UCSD-AML1 (cell line): ENCODE measurements around the gene SORBS2.
"Not testable (repeated sequence)": the region's sequence is repeated elsewhere in the genome, so short reads cannot be mapped to it uniquely, and the experiment has no call there.

Experiments used
- DNase-seq: peaks from one replicate; lab custom pipeline; 2025; ENCODE audit not compliant: unreplicated experiment; lab: John Stamatoyannopoulos, UW

SORBS2 gene

DNA sequence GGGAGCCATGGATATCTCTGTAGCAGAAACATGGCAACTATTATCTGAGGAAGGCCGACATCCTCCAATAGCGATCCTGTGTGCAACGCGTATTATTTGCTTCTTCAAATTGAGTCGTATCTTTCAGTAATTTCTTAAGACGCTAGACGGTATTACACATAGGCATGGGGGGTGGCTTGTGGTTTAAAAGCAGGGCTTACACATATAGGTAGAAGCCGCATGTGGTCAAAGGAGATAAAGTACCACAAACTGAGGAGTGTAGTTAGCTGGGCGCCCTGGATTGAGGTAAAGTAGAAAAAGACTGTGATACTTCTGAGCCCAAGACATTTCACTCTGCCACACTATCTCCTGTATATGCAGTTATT lies 94.6 kb downstream of the SORBS2 start:
- DNase-seq = no peak

DNA sequence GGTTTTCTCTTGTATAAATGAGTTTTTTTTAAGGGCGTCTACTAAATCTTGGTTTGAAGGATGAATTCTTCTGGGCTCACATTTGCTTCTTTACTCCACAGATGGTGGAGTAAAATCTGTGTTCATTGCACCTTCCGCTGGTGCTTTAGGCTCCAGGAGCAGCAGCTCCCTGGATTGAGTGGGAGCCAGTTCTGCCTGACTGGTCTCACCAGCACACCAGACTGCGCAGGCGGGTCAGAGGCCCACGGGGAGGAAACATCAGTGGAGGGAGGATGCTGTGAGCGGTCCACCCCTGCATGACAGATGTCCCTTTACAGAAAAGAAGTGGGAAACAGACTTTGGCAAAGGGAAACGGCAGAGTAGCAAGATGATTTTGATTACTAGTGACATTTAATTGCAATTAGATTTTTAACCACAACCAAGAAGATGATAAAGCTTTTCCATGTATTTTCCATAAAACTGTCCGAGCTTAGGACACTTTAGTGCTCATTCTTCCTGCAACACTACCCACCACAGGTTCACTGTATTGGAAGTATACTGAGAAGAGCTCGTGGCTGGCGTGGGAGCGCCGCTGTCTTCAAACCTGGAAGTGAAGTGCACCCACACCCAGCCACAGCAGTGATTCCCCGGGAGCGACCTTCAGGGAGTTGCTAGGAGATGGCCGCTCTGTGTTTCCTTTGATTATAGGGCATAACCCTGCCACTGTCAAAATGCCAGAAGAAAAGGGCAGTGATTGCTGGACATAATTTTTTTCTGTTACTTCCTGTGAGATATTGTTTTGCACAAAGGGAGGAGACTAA lies 95.2 kb downstream of the SORBS2 start:
- DNase-seq = no peak

DNA sequence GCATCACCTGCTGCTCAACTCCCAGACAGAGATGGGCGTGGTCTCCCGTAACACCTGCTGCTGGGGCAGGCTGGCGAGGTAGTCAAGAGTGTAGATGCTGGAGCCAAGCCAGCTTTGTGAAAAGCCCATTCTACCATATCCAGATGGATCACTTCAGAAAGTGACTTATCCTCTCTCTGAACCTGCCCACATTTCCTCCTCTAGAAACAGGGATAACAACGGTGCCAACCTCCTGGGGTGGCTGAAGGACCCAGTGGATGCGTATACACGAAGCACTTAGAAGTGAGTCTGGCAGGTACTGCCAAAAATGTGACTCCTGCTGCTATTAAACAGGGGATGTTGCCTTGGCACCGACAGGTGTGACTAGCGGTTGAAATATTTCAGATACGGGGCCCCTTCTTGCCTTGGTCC lies 95.8 kb downstream of the SORBS2 start:
- DNase-seq = no peak

DNA sequence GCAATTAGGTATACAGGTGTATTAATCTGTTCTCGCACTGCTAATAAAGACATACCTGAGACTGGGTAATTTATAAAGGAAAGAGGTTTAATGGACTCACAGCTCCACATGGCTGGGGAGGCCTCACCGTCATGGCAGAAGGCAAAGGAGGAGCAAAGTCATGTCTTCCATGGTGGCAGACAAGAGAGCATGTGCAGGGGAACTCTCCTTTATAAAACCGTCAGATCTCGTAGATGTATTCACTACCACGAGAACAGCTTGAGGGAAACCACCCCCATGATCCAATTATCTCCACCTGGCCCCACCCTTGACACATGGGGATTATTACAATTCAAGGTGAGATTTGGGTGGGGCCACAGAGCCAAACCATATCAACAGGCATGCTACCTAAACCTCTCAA lies 97.5 kb downstream of the SORBS2 start:
- DNase-seq = not testable (repeated sequence)

DNA sequence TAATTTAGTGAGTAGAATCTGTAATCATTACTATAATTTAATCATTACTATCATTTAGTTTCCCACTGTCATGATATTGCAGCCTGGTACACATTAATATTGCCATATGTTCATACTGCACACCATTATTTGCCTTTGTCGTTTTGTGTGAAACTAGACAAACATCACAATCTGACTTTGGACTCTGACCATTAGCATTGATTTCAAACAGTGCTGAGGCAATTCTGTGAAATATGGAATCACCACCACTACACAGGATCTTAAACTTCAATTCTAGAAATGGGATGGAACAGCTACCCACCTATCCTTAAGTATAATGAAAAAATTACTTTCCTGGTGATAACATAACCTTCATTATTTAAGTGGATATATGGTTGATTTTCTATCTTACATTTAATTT lies 98.3 kb downstream of the SORBS2 start:
- no peak for DNase-seq

DNA sequence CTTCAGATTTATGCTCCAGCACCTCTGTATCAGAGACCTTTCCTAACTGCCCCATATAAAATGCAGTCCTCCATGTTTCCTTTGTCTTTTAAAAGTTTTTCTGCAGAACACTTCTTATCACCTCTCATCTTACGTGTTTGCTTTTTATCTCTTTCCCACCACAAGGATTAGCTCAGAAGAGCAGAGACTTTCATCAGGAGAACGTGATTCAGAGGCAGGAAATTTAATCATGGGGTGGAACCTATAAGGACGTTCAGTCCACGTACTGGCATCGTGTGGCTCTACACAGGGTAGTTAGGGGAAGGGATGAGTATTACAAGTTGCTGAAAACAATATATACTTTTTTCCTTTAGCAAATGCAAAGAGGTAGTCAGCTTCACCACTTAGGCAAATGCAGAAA lies 98.7 kb downstream of the SORBS2 start:
- DNase-seq = no peak

DNA sequence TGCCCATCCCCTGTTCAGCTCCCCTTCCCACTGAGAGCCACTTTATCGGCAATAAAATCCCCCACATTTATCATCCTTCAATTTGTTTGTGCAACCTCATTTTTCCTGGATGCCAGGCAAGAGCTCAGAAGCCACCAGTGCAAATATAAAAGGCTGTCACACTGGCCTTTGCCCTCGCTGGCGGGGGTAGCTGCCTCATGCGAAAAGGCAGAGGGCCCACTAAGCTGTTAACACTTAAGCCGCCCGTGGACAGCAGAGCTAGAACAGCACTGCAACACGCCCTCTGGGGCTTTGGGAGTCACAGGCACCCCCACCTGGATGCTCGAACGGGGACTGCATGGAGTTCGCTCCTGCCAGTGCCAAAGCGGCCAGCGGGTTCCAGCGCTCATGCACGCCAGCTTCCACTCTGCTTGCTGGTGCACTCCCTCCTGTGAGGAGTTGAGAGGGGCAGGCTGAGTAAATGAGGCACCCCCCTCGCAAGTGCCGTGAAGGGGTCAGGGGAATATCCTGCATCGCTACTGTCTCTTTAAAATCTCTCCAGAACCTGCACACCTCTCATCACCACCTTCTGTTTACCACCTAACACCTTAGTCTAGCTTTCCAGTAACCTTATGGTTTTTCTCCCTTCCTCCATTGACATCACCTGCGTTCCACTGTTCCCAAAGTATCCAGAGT lies 99.5 kb downstream of the SORBS2 start:
- DNase-seq = no peak

DNA sequence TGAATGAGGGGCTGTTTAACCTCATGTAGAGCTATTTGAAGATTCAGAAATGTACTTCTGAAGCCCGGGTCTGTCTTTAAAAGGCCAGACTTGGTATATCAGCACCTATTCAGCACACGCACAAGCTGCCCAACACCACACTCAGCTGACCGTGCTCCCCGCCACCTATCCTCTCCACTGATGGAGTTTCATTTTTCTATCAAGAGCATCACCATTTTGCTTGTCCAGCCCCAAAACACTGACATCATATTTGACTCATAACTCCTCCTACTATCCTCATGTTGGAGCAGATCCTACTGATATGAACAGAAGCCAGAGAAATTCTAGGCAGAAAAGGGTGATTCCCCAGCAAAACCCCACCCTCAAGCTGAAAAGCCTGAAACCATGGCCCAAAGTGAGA lies 100.3 kb downstream of the SORBS2 start:
- no peak for DNase-seq

DNA sequence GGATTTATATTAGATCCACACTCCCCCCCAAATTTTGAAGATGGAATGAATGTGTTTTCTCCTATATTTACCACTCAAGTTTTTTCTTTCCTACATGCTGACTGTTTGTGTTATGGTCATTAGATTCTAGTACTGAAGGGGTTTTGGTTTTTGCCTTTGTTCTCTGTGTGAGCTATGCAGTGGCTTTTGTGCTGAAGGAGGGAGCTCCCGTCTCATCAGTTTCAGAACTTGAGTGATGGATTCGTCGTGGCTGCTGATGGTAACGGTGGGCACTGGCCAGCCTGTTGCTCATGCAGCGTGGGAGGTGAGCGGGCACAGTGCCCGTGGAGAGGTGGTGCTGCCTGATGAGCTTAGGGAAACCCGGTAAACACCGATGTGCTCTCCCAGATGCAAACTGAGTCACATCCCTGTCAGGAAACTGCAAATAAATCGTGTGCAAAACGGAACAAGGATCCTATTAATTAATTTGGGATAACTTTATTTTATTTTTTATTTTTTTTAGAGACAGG lies 101.5 kb downstream of the SORBS2 start:
- no peak for DNase-seq

DNA sequence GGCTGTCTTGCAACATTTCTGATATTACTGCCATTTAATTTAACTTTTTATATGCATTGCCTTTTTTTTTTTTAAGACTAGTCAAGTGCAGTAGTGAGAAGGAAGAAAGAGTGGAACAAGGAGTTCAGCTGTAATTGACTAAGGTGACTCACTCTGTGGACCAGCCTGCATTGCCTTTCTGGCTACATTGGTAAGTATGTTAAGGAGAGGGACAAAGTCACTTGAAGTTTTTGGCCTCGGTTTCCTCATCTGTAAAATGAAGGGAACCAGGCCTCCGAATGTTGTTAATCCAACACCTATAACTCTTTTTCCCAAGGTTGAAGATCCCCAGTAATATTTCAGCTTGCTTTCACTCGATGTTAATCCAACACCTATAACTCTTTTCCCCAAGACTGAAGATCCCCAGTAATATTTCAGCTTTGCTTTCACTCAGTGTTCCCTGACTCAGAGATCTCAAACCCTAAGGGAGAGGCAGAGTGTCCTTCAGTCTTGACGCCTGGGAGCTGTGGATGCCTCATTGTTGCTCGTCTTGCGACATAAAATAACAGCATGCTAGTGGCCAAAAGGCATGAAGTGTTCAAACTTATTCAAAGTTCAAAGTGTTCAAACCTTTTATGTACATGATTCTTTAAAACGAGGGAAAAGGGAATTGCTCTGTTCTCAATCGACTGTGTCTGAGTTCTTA lies 102.0 kb downstream of the SORBS2 start:
- no peak for DNase-seq

DNA sequence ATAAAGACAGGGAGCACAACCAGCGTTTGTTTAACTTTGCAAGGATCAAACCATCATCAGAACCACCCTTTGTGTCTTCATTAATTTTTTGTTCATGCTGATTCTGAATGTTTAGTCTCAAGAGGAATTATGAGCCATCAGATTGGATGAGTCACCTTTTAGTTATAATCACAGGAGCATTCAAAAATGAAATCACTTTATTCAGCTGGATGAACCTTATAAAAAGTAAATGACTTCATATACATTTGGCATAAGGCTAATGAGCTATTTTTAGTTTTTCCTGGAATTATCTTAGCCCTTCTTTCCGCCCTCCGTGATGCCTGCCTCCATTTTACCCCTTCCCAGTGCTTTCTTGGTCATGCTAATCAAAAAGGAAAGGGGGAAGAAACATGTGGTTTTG lies 103.6 kb downstream of the SORBS2 start:
- DNase-seq = no peak

DNA sequence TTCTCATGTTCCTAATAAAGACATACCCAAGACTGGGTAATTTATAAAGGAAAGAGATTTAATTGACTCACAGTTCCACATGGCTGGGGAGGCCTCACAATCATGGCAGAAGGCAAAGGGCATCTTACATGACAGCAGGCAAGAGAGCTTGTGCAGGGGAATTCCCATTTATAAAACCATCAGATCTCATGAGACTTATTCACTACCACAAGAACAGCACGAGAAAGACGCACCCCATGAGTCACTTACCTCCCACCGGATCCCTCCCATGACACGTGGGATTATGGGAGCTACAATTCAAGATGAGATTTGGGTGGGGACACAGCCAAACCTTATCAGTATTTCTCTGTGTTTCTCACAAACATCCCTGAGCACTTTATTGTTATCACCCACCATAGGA lies 104.4 kb downstream of the SORBS2 start:
- DNase-seq = not testable (repeated sequence)

DNA sequence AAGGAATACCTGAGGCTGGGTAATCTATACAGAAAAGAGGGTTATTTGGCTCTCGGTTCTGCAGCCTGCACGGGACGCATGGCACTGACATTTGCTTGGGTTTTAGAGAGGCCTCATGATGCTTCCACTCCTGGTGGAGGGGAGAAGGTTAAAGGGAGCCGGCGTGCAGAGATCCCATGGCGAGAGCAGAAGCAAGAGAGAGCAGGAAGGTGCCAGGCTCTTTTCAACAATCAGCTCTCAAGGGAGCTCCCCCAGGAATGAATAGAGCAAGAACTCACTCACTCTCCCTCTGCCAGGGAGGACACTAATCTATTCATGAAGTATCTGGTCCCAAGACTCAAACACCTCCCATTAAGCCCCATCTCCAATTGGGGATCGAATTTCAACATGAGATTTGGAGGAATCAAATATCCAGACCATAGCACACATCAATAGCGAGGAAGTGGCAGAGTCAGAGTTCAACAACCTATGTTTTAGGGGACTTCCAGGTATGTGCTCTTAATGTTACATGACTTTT lies 109.8 kb downstream of the SORBS2 start:
- DNase-seq = no peak

DNA sequence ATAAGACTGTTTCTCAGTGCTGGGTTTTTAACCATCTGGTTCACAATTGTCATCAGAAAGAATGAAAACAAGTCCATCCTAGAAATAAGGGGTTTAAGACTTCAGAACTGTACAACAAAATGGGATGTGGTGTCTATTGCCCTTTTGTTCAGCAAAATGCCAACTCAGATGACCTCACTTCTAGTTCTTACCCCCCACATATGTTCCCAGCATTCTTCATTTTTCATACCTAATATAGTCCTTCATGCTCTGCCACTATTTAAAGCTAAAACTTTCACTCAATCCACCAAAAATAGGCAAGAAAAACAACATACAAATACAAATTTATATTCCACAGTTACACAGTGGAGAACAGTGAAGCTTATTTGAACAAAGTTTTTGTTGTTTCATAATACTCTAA lies 111.4 kb downstream of the SORBS2 start:
- DNase-seq = no peak

DNA sequence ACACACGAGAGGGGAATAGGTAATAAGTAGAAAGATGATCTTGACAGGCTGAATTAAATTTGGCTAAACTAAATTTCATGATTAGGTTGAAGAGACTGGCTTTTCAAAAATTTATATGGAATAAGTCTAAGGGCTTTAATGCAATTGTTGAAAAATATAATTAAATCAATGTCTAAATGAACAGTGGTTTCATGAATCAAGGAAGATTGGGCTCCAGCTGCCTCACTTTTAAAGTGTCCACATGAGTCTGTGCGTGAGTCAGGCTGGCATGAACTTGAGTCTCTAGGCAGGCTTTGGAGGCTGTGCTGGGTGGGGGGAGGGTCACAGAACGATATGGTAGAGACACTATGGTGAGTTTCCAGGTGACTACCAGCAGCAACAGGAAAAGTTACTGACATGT lies 111.9 kb downstream of the SORBS2 start:
- no peak for DNase-seq

DNA sequence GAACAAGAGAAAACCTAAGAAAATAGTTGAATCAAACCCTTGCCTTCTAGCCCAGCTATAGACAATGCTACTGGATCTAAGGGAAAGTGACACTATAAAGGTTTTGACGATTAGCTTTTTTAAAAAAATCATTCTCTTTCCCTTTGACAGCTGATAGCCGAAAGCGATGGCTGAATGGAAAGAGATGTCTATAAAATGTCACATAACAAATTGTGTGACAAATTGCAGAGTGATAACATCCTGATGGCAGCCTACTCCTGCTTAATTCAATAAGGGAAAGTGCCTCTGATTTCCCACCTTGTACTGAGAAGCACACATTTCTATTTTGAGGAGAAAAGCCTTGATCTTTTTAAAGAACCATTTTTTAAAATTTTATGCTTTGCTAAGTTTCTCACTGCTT lies 114.5 kb downstream of the SORBS2 start:
- no peak for DNase-seq

DNA sequence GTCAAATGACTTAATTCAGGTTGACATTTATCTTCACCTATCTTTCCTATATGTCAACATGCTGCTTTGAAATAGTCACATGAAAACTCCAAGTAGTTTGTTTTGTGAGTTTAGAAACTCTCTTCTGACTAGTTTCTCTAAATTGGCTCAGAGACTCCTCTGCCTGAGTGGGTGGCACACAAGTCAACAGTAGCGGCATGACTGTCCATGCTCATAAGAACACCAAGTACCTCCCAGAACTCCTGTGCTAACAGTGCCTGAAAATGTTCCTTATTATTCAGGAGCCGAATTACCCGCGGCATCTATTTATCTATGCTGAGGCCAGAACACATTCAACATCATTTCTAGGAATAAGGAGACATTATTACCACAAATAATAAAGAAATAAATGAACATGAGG lies 116.3 kb downstream of the SORBS2 start:
- DNase-seq = no peak

DNA sequence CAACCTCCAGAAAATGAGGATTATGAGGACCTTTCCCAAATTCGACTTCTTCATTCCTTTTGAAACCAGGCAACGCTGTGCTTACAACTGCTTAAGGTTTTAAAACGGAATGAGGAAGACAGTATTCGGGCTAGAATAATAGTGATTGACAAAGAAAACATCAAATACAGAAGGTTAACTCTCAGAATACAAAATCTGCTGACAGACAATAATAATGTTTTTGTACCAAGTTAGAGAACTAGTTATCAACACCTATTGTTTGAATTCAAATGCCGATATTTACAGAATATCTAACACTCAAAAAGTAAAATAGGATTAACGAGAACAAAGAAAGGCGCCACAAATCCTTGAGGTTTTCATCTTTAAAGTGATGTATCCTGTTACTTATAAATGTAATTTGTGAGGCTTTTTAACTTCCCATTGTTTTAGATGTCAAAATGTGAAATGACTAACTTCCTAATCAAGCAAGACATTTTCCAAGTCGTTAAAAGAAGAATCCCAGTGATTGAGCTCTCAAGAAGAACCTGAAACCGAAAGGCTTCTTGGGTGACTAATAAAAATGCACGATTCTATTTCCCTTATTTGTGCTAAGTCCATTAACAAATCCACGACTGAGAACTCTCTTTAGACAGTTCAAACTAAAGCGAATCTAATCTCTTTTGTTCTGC lies 118.3 kb downstream of the SORBS2 start:
- no peak for DNase-seq

DNA sequence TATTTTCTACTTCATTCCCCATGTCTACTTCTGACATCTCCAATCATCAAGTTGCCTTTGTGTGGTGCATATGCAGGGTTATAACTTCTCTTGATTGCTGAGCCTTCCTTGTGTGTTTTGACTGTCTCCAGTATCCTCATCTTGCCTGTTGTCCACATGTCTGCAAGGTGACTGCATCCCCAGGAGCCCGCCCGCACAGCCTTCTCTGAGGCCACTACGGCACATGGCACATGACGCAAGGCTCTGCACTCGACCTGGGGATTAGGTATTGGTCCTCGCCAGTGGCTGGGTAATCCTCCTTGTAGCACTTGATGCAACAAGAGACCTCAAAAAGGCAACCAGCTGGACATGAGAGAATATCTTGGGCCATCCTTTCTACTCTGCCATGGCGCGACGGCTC lies 122.6 kb downstream of the SORBS2 start:
- DNase-seq = no peak

DNA sequence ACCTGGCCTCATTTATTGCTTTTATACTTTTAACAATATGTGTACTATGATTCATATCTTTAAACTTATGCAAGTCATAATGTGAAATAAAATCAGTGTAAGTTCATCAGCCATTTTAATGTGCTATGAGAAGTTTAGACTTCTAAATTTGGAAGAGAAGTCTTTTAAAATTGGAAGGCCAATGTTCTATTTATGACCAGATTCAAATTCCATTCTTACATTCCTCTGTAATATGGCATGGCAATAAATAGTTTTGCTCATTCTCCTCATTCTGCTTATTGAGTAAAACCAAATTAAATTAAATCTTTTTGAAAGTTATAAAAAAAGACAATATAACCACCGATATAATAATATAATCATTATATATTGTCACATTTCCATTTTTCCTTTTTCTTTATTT lies 126.2 kb downstream of the SORBS2 start:
- DNase-seq = no peak

DNA sequence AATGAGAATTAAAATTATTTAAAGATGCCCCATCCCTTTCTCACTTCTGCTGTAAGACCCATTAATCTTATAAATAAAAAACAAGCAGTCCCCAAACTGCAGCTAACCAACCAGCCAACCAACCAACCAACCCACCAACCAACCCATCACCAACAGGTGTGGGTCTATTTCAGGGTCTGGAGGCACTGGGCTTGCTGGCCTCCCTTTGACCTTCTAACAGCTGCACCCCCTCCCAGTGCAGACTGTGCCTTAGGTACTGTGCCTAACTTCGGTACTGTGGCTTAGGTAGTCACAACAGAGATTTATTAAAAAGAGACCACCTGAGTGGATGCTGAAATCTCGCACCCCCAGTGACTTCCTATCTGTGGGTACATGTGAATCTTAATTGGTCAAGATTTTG lies 128.1 kb downstream of the SORBS2 start:
- DNase-seq = no peak
